Measurements from ENCODE around the gene INPP4A. TPM values are rescaled to one million over a fixed set of nuclear protein-coding genes. Genes with fewer than 3 reads are reported as not detected.

The INPP4A gene
- total RNA-seq, 1 experiment from 2014 or later = 26.7 TPM

DNA sequence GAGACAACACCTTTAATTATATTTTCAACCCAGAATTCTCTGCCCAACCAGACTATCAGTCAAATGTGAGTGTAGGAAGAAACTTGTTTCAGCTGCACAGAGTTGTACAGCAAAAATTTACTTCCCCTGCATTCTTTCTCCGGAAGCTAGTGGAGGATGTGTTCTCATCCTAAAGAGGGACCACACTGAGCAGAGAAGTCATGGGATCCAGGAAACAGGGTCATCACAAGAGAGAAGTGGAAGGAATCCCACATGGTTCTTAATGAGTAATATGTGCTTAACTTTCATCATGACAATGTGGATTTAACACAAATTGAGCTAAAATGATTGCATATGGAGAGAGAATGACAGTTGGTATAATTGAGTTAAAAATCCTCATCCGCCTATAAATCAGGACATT is 78.2 kb downstream of the INPP4A start:
- CTCF ChIA-PET = no interaction called here
- TF ChIP-seq, protein P1, sequence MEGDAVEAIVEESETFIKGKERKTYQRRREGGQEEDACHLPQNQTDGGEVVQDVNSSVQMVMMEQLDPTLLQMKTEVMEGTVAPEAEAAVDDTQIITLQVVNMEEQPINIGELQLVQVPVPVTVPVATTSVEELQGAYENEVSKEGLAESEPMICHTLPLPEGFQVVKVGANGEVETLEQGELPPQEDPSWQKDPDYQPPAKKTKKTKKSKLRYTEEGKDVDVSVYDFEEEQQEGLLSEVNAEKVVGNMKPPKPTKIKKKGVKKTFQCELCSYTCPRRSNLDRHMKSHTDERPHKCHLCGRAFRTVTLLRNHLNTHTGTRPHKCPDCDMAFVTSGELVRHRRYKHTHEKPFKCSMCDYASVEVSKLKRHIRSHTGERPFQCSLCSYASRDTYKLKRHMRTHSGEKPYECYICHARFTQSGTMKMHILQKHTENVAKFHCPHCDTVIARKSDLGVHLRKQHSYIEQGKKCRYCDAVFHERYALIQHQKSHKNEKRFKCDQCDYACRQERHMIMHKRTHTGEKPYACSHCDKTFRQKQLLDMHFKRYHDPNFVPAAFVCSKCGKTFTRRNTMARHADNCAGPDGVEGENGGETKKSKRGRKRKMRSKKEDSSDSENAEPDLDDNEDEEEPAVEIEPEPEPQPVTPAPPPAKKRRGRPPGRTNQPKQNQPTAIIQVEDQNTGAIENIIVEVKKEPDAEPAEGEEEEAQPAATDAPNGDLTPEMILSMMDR (IDR thresholded peaks at IDR 0.05; ENCODE audit: unreplicated experiment) = no peak
- no peaks in the 10 kb centered on the region for H3K36me3 Mint-ChIP-seq (ENCODE audit: insufficient read depth, unreplicated experiment)
- no peaks in the 10 kb centered on the region for H3K9me3 Mint-ChIP-seq (ENCODE audit: low read depth, unreplicated experiment)
- intact Hi-C loops (cut with micrococcal nuclease; ENCODE audit: unreplicated experiment) = no loop called here
- H3K27me3 Mint-ChIP-seq (ENCODE audit: unreplicated experiment) = no peaks in the 10 kb centered on the region
- no peaks in the 10 kb centered on the region for H3K4me1 Mint-ChIP-seq (ENCODE audit: low read depth, unreplicated experiment)
- no peak for DNase-seq
- BruUV-seq (replicated peaks) = no TSS peak
- H3K27ac Mint-ChIP-seq (ENCODE audit: unreplicated experiment) = no peak overlapping the region
- H3K4me3 Mint-ChIP-seq (ENCODE audit: low read depth, unreplicated experiment) = no peak overlapping the region

DNA sequence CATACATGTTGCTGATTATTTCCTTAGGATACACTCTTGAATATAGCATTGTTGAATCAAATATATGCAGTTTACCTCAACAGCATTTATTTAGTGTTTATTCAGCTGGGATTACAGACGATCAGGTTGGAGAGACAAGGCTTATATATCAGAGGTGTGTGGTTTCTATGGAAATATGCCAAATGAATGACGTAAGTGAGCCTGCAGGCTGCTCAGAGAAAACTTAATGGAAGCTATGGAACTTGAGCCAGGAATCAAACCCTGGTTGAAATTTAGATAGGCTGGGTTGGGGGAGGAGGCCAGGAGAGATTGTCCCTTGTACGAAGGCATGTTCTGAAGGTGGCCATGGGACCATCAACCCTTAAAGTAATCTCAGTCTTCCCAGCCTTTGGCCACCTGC is 79.5 kb downstream of the INPP4A start:
- CTCF ChIA-PET = no interaction called here
- Mint-ChIP-seq H3K9me3 (ENCODE audit: low read depth, unreplicated experiment) (no peaks in the 10 kb centered on the region), H3K27me3 (ENCODE audit: unreplicated experiment) (no peaks in the 10 kb centered on the region), H3K36me3 (ENCODE audit: insufficient read depth, unreplicated experiment) (no peaks in the 10 kb centered on the region), H3K4me3 (ENCODE audit: low read depth, unreplicated experiment) (no peak overlapping the region), H3K4me1 (ENCODE audit: low read depth, unreplicated experiment) (no peaks in the 10 kb centered on the region), H3K27ac (ENCODE audit: unreplicated experiment) (no peak overlapping the region)
- BruUV-seq (replicated peaks) = no TSS peak
- intact Hi-C loops (cut with micrococcal nuclease; ENCODE audit: unreplicated experiment) = no loop called here
- TF ChIP-seq, protein P1 (IDR thresholded peaks at IDR 0.05; ENCODE audit: unreplicated experiment) = no peak
- no peak for DNase-seq

DNA sequence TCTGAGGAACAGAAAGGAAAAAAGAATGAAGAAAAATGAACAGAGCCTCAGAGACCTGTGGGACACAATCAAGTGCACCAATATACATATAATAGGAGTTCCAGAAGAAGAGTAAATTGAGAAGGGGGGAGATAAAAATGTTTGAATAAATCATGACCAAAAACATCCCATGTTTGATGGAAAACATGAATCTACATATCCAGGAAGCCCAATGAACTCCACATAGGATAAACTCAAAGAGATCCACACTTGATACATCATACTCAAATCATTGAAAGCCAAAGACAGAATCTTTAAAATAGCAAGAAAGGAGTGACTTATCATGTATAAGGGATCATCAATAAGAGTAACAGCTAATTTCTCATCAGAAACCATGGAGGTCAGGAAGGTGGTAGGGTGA is 83.7 kb downstream of the INPP4A start:
- Mint-ChIP-seq H3K27me3 (ENCODE audit: unreplicated experiment) (no peaks in the 10 kb centered on the region), H3K27ac (ENCODE audit: unreplicated experiment) (no peak overlapping the region), H3K36me3 (ENCODE audit: insufficient read depth, unreplicated experiment) (no peaks in the 10 kb centered on the region), H3K4me1 (ENCODE audit: low read depth, unreplicated experiment) (no peaks in the 10 kb centered on the region), H3K4me3 (ENCODE audit: low read depth, unreplicated experiment) (no peak overlapping the region), H3K9me3 (ENCODE audit: low read depth, unreplicated experiment) (no peaks in the 10 kb centered on the region)
- no TSS peak for BruUV-seq (replicated peaks)
- intact Hi-C loops (cut with micrococcal nuclease; ENCODE audit: unreplicated experiment) = no loop called here
- DNase-seq = no peak
- TF ChIP-seq, protein P1 (IDR thresholded peaks at IDR 0.05; ENCODE audit: unreplicated experiment) = no peak
- CTCF ChIA-PET = interaction anchor here (0.7 kb wide), 1 partner anchor 1770 kb away, joined by 4 read pairs; no protein-coding TSS in a partner anchor

DNA sequence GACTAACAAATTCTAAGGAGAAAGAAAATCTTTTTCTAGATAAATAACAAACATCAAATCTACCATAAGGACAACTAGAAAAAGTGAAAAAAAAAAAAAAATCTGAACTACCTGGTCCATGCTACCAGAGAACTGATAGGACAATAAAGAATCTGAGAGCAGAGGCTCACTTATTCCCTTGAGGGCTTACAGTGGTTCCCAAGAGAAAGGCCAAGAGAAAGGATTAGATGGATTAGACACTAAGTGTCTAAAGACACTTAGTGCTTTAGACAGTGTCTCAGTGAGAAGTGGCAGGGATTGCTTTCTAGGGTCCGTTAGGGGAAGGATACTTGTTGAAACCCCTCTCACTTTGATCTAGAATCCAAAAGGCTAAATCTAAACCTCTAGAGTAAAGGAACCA is 85.5 kb downstream of the INPP4A start:
- Mint-ChIP-seq H3K4me3 (ENCODE audit: low read depth, unreplicated experiment) (no peak overlapping the region), H3K9me3 (ENCODE audit: low read depth, unreplicated experiment) (no peaks in the 10 kb centered on the region), H3K27me3 (ENCODE audit: unreplicated experiment) (no peaks in the 10 kb centered on the region), H3K4me1 (ENCODE audit: low read depth, unreplicated experiment) (no peaks in the 10 kb centered on the region), H3K27ac (ENCODE audit: unreplicated experiment) (no peak overlapping the region), H3K36me3 (ENCODE audit: insufficient read depth, unreplicated experiment) (no peaks in the 10 kb centered on the region)
- CTCF ChIA-PET = interaction anchor here (0.7 kb wide), 2 partner anchors 262 to 316 kb away, joined by 3 read pairs; no protein-coding TSS in a partner anchor
- BruUV-seq (replicated peaks) = no TSS peak
- TF ChIP-seq, protein P1 (IDR thresholded peaks at IDR 0.05; ENCODE audit: unreplicated experiment) = no peak
- no peak for DNase-seq
- intact Hi-C loops (cut with micrococcal nuclease; ENCODE audit: unreplicated experiment) = no loop called here
